Aorta (tissue), 5 donors: ENCODE data around the gene EYA3. TPM values are rescaled to one million over a fixed set of nuclear protein-coding genes. Genes with fewer than 3 reads are reported as not detected.
A peak's percentile ranks its signal among the peaks of the same experiment; 100 is the strongest.

Source experiments
- ATAC-seq: fragments of 200-7000 bp; cut with Tn5 transposase; one replicate; pipeline ENCODE4 v1.9.1; 2022; ENCODE audit warnings: moderate library complexity; ENCODE audit not compliant: low FRiP score
- DNase-seq, 2 donors: peaks; one replicate each; pipeline ENCODE4 v3.0.0-alpha.2; 2020
- H3K27ac ChIP-seq, 2 donors: one replicate each; pipeline ENCODE4 v1.5.1; 2013; ENCODE audit warnings: low read length in 2 of 2, mild to moderate bottlenecking in 2 of 2, moderate library complexity in 2 of 2, control low read depth in 1 of 2, inconsistent platforms in 1 of 2, low read depth in 1 of 2
- H3K27me3 ChIP-seq, 2 donors: one replicate each; pipeline ENCODE4 v1.6.1; 2013; ENCODE audit warnings: control low read depth in 1 of 2, low read length in 1 of 2, mild to moderate bottlenecking in 1 of 2, moderate library complexity in 1 of 2; ENCODE audit not compliant: insufficient read depth in 2 of 2, control insufficient read depth in 1 of 2
- H3K36me3 ChIP-seq, 2 donors: one replicate each; pipeline ENCODE4 v1.6.1; 2013; ENCODE audit warnings: control low read depth in 1 of 2, low read length in 1 of 2, mild to moderate bottlenecking in 1 of 2; ENCODE audit not compliant: insufficient read depth in 2 of 2, control insufficient read depth in 1 of 2
- H3K4me1 ChIP-seq, 2 donors: one replicate each; pipeline ENCODE4 v1.6.1; 2013; ENCODE audit warnings: low read length in 2 of 2, control low read depth in 1 of 2, mild to moderate bottlenecking in 1 of 2, moderate library complexity in 1 of 2; ENCODE audit not compliant: insufficient read depth in 2 of 2, control insufficient read depth in 1 of 2
- H3K4me3 ChIP-seq, 2 donors: one replicate each; pipeline ENCODE4 v1.5.1; 2013; ENCODE audit warnings: low read length in 2 of 2, control low read depth in 1 of 2, mild to moderate bottlenecking in 1 of 2
- H3K9me3 ChIP-seq: one replicate; pipeline ENCODE4 v1.6.1; 2013; ENCODE audit warnings: mild to moderate bottlenecking, low read length; ENCODE audit not compliant: control insufficient read depth
- WGBS, 2 donors: extraction: QIAGEN DNeasy Blood & Tissue Kit; methylation state at CpG; one replicate each; pipeline ENCODE4 v1.1.7; 2013; 5-methylcytosine and 5-hydroxymethylcytosine counted together
- intact Hi-C, 2 donors: fragments of 100-400 bp; cut with DNase I; formaldehyde crosslinking; loops; one replicate each; pipeline versions ENCODE4 v1.14.2 to v1.15.0; 2022
- polyA plus RNA-seq, 2 donors: library from polyadenylated mRNA; stranded (reverse); fragments of 200-250 nt; gene quantifications; one replicate each; pipeline ENCODE4 v1.2.3, GENCODE V29; 2013
- total RNA-seq, 2 donors: library from RNA; stranded (reverse); fragmentation: NEBNext Ultra II Directional; extraction: Animal tissue kit (Norgen Biotek cat#: 25700); gene quantifications; one replicate each; pipeline ENCODE4 v1.2.1, GENCODE V29; 2021
- donor health status: healthy with polysubstance abuse.
- donor health status: Bipolar disorder and iron deficiency.
- donor health status: DM: no; HTN: no; CAD: no.
- donor health status: DM: no; HTN: no; CAD: no.
- donor health status: DM: yes; HTN: yes; CAD: no.

Gene EYA3
- total and polyA plus RNA-seq, 4 donors: 3.4 to 25.3 (median 12.9) TPM

- 9 to 11% methylated on average over 11 of the region's 11 CpGs for WGBS, 2 donors
These were observed 16.6 kb upstream of the EYA3 start for GRCh38 chr1:28104866-28105467.

GRCh38 chr1:28102189-28102588 is 13.8 kb upstream of the EYA3 start:
- H3K4me3 ChIP-seq: no peak overlapping the region
- 83 to 88% methylated on average over 1 of the region's 1 CpG for WGBS, 2 donors
- DNase-seq (no peak), ATAC-seq (no peak)
- H3K4me1 ChIP-seq: no peaks in the 10 kb centered on the region
- no peak overlapping the region for H3K27ac ChIP-seq
- H3K36me3 ChIP-seq: no peaks in the 10 kb centered on the region
- no peaks in the 10 kb centered on the region for H3K9me3 ChIP-seq
- no peaks in the 10 kb centered on the region for H3K27me3 ChIP-seq
- intact Hi-C loops: no loop called here

More at GRCh38 chr1:28104866-28105467, 16.6 kb upstream of the EYA3 start:
- peak overlapping the region; percentile 18 to 55 for H3K4me3 ChIP-seq
- DNase-seq (no peak), ATAC-seq (no peak)
- H3K36me3 ChIP-seq: no peaks in the 10 kb centered on the region
- H3K27me3 ChIP-seq: no peaks in the 10 kb centered on the region
- intact Hi-C loops: no loop called here
- H3K27ac ChIP-seq: peak overlapping the region in 1 of 2 donors; percentile 47
- H3K9me3 ChIP-seq: no peaks in the 10 kb centered on the region
- H3K4me1 ChIP-seq: no peaks in the 10 kb centered on the region

DNA sequence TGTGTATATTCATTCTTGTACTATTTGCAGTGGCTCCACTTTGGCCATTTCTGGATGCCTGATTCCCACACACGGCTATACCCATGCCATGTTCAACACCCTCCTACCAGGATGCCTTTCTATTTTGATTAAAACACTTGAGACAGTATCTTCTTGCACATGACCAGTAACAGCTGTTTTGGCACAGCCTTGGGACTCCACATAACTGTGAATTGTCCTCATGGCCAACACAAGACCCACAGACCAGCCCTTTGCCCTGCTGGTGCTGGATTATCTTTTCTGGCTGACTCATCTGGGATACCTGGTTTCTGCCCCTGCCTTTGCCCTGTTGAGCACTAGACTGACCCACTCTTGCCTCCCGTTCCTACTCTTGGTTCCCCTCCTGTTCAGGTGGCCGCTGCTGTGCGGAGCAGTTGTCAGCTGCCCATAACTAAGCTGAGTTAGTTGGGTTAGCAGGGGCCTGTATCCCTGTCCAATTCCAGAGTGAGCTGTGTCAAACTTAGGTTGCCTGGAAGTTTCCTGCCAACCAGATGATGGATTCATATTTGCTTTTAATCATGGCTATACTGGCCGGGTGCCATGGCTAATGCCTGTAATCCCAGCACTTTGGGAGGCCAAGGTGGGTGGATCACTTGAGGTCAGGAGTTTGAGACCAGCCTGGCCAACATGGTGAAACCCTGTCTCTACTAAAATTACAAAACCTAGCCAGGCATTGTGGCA is 10.8 kb upstream of the EYA3 start:
- Histone ChIP-seq H3K9me3 (no peaks in the 10 kb centered on the region), H3K27me3 (no peaks in the 10 kb centered on the region), H3K27ac (no peak overlapping the region), H3K4me1 (no peaks in the 10 kb centered on the region), H3K36me3 (no peaks in the 10 kb centered on the region), H3K4me3 (no peak overlapping the region)
- ATAC-seq (no peak), DNase-seq (no peak)
- intact Hi-C loops: no loop called here
- WGBS, 2 donors: 67 to 71% methylated on average over 5 of the region's 5 CpGs

GRCh38 chr1:28097100-28097472 is 8.7 kb upstream of the EYA3 start:
- no peak for ATAC-seq
- 77 to 81% methylated on average over 4 of the region's 4 CpGs for WGBS, 2 donors

GRCh38 chr1:28096210-28097099 is 8.0 kb upstream of the EYA3 start:
- Histone ChIP-seq H3K4me1 (no peaks in the 10 kb centered on the region), H3K27me3 (no peaks in the 10 kb centered on the region), H3K27ac (no peak overlapping the region), H3K4me3 (no peak overlapping the region), H3K36me3 (no peaks in the 10 kb centered on the region), H3K9me3 (no peaks in the 10 kb centered on the region)
- WGBS, 2 donors: 82 to 84% methylated on average over 17 of the region's 17 CpGs
- ATAC-seq: no peak
- intact Hi-C loops: no loop called here
- DNase-seq: no peak

More at GRCh38 chr1:28097100-28097472, 8.7 kb upstream of the EYA3 start:
- H3K27me3 ChIP-seq: no peaks in the 10 kb centered on the region
- intact Hi-C loops: no loop called here
- H3K4me3 ChIP-seq: no peak overlapping the region
- H3K4me1 ChIP-seq: no peaks in the 10 kb centered on the region
- no peaks in the 10 kb centered on the region for H3K9me3 ChIP-seq
- DNase-seq: no peak
- no peaks in the 10 kb centered on the region for H3K36me3 ChIP-seq
- H3K27ac ChIP-seq: no peak overlapping the region

- 53 to 55% methylated on average over 6 of the region's 6 CpGs for WGBS, 2 donors
These were observed 2.8 kb upstream of the EYA3 start for GRCh38 chr1:28091043-28091781.

GRCh38 chr1:28087614-28088167 is 719 bp downstream of the EYA3 start:
- intact Hi-C loops: loop anchor here in 1 of 2 donors (5.0 kb wide), 1 partner anchor 60 kb away; no protein-coding TSS in a partner anchor
- H3K27me3 ChIP-seq: no peaks in the 10 kb centered on the region
- peak overlapping the region in 1 of 2 donors; percentile 79 for H3K27ac ChIP-seq
- 1 to 2% methylated on average over 16 of the region's 16 CpGs for WGBS, 2 donors
- no peaks in the 10 kb centered on the region for H3K9me3 ChIP-seq
- H3K4me1 ChIP-seq: peaks cover 4 to 6% of the 10 kb centered on the region in 2 donors
- DNase-seq (no peak), ATAC-seq (no peak)
- H3K4me3 ChIP-seq: peak overlapping the region; percentile 9 to 78
- H3K36me3 ChIP-seq: no peaks in the 10 kb centered on the region

More at GRCh38 chr1:28091043-28091781, 2.8 kb upstream of the EYA3 start:
- H3K9me3 ChIP-seq: no peaks in the 10 kb centered on the region
- H3K4me1 ChIP-seq: peaks cover 4% of the 10 kb centered on the region in 2 donors
- DNase-seq (peak in 1 of 2 donors; percentile 83), ATAC-seq (no peak)
- H3K27ac ChIP-seq: no peak overlapping the region
- H3K27me3 ChIP-seq: no peaks in the 10 kb centered on the region
- intact Hi-C loops: no loop called here
- H3K36me3 ChIP-seq: no peaks in the 10 kb centered on the region
- no peak overlapping the region for H3K4me3 ChIP-seq

DNA sequence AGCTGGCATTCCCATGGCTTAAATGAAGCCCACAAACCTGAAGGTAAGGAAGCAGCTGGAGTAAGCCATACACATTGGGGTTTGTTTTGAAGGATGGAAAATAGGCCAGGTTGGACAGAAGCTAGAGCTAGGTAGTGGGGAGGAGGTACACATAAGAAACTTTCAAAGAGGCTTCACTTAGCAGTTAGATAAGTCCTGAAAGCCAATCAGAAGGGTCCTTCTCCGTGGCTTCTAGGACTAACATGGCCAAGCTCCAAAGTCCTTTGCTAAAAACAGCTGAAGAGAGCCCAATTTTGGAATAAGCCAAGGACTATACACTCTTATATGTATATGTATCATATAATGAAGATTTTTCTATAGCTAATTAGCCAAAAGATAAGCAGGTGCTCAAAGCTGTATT is 1.8 kb downstream of the EYA3 start:
- WGBS, 2 donors: 58 to 78% methylated on average over 1 of the region's 1 CpG
- DNase-seq (no peak), ATAC-seq (no peak)
- Histone ChIP-seq H3K4me1 (peaks cover 4 to 6% of the 10 kb centered on the region in 2 donors), H3K27ac (no peak overlapping the region), H3K36me3 (no peaks in the 10 kb centered on the region), H3K4me3 (no peak overlapping the region), H3K9me3 (no peaks in the 10 kb centered on the region), H3K27me3 (no peaks in the 10 kb centered on the region)
- intact Hi-C loops: loop anchor here in 1 of 2 donors (5.0 kb wide), 1 partner anchor 59 kb away; no protein-coding TSS in a partner anchor
